Bronchial epithelial cell (primary cell): ENCODE results near the gene HAVCR1. TPM values are rescaled to one million over a fixed set of nuclear protein-coding genes. Genes with fewer than 3 reads are reported as not detected.
"Not testable (repeated sequence)": the region's sequence is repeated elsewhere in the genome, so short reads cannot be mapped to it uniquely, and the experiment has no call there.

Experiments
- DNase-seq: peaks from one replicate; pipeline ENCODE4 v3.0.0-alpha.2; 2010; ENCODE audit warnings: low read depth
- FAIRE-seq: peaks from 2 replicates; lab custom pipeline; 2011; peaks lifted over from hg19 to GRCh38; lab: Jason Lieb, UNC
- H3K27me3 ChIP-seq: 2 replicates; pipeline ENCODE4 v1.5.1; 2011; ENCODE audit warnings: low read length; ENCODE audit not compliant: control insufficient read depth, insufficient read depth
- H3K36me3 ChIP-seq: 2 replicates; pipeline ENCODE4 v1.5.1; 2011; ENCODE audit warnings: low read length; ENCODE audit not compliant: control insufficient read depth, insufficient read depth
- H3K4me3 ChIP-seq: 2 replicates; pipeline ENCODE4 v1.5.1; 2011; ENCODE audit warnings: mild to moderate bottlenecking, low read depth, low read length, control low read depth
- total RNA-seq: library from RNA; depleted of rRNA; stranded (reverse); fragments of >200 nt; gene quantifications from 2 replicates; pipeline ENCODE4 v1.2.1, GENCODE V29; 2014
- TF ChIP-seq, protein P1 (sequence below): IDR thresholded peaks from 2 replicates; pipeline ENCODE4 v1.5.1; 2011; ENCODE audit warnings: mild to moderate bottlenecking, moderate library complexity, low read length, control low read depth, inconsistent platforms; ENCODE audit not compliant: insufficient read depth, severe bottlenecking

Gene HAVCR1
- total RNA-seq, 1 donor from 2014 or later: not detected

DNA sequence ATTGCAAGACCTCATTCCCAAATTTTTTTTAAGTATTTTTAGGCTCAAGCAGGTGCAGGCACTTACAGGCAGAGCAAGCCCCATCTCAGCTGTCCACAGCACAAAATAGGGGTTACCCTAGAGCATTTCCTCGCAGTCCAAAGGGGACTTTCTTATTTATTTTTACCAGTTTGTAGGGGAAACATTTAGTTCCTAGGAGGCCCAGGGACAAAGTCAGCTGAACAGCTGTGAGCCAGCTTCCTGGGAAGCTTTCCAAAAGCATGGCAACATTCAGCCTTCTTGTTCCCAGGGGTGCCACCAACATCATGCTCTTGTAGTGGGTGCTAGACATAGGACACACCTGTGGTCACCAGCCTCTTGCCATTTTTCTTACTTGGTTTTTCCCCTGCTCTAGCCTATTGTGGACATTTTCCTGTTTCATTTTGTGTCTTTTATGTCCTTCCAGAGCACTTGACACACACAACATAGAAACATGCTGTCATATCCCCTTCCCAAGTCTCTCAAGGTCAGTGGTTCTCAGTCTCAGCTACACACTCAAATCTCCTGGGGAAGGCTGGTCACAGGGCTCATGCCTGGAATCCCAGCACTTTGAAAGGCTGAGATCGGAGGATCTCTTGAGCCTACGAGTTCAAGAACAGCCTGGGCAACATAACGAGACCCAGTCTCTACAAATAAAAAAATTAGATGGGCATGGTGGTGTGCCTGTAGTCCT, 38.2 kb downstream of the HAVCR1 start:
- no peaks in the 10 kb centered on the region for H3K27me3 ChIP-seq
- FAIRE-seq (no peak), DNase-seq (no peak)
- TF ChIP-seq, protein P1, sequence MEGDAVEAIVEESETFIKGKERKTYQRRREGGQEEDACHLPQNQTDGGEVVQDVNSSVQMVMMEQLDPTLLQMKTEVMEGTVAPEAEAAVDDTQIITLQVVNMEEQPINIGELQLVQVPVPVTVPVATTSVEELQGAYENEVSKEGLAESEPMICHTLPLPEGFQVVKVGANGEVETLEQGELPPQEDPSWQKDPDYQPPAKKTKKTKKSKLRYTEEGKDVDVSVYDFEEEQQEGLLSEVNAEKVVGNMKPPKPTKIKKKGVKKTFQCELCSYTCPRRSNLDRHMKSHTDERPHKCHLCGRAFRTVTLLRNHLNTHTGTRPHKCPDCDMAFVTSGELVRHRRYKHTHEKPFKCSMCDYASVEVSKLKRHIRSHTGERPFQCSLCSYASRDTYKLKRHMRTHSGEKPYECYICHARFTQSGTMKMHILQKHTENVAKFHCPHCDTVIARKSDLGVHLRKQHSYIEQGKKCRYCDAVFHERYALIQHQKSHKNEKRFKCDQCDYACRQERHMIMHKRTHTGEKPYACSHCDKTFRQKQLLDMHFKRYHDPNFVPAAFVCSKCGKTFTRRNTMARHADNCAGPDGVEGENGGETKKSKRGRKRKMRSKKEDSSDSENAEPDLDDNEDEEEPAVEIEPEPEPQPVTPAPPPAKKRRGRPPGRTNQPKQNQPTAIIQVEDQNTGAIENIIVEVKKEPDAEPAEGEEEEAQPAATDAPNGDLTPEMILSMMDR: no peak
- H3K36me3 ChIP-seq: no peaks in the 10 kb centered on the region
- no peak overlapping the region for H3K4me3 ChIP-seq

DNA sequence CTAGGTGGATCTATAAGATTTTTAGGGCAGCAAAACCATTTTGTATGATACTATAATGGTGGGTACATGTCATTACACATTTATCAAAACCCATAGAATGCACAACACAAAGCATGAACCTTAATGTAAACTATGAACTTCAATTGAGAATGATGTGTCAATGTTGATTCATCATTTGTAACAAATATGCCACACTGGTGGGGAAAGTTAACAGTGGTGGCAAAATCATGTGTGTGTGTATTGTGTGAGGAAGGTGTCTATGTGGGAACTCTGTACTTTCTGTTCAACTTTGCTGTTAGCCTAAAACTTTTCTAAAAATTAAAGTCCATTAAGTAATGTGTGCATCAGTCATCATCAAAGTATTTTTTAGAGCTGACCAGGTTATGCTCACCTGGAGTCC, 38.9 kb downstream of the HAVCR1 start:
- no peak overlapping the region for H3K4me3 ChIP-seq
- TF ChIP-seq, protein P1: no peak
- DNase-seq (no peak), FAIRE-seq (no peak)
- no peaks in the 10 kb centered on the region for H3K27me3 ChIP-seq
- no peaks in the 10 kb centered on the region for H3K36me3 ChIP-seq

DNA sequence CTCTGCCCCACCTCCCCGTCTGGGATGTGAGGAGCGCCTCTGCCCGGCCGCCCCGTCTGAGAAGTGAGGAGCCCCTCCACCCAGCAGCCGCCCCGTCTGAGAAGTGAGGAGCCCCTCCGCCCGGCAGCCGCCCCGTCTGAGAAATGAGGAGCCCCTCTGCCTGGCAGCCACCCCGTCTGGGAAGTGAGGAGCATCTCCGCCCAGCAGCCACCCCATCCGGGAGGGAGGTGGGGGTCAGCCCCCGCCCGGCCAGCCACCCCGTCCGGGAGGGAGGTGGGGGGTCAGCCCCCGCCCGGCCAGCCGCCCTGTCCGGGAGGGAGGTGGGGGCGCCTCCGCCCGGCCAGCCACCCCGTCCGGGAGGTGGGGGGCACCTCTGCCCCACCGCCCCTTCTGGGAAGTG, 44.8 kb downstream of the HAVCR1 start:
- not testable (repeated sequence) for H3K36me3 ChIP-seq, DNase-seq, H3K27me3 ChIP-seq, H3K4me3 ChIP-seq, FAIRE-seq

DNA sequence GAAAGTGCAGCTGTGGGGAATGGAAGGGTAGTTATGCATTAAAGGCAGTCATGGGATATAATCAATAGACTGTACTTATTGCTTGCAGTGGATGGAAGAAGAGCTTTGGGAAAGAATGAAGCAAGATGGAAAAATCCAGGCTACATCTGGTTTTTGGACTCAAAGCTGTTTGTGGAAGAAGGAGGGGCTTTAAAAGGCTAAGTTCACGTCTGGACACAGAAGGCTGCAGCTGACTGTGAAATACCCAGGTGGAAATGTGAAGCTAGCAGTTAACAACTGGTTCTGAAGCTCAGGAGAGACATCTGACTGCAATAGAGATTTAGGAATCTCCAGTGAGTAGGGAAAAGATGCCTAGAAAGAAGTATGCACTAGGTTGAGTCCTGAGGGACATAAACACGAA, 52.7 kb downstream of the HAVCR1 start:
- H3K4me3 ChIP-seq: no peak overlapping the region
- no peaks in the 10 kb centered on the region for H3K36me3 ChIP-seq
- FAIRE-seq: no peak
- TF ChIP-seq, protein P1: no peak
- no peaks in the 10 kb centered on the region for H3K27me3 ChIP-seq
- no peak for DNase-seq

DNA sequence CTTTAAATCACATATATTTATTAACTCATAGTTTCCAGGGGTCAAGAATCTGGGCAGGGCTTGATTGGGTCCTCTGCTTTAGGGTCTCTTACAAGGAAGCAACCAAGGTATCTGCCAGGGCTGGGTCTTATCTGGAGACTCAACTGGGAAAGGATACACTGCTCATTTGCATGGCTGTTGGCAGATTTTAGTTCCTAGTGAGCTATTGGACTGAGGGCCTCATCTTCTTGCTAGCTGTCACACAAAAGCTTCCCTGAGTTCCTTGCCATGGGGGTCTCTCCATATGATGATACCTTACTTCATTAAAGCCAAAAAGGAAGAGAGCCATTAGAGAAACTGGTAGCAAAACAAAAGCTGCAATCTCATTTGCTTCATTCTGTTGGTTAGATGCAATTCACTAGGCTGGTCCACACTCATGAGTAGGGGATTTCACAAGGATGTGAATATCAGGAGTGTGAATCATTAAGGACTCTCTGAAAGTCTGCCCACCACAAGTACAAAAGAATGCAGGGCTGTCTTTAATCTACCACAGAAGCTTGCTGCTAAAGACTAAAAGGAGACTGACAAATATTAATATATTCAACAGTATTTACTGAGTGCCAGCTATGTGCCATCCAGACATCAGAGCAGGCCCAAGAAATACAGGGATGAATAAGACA, 53.9 kb downstream of the HAVCR1 start:
- H3K36me3 ChIP-seq: no peaks in the 10 kb centered on the region
- no peaks in the 10 kb centered on the region for H3K27me3 ChIP-seq
- no peak overlapping the region for H3K4me3 ChIP-seq
- FAIRE-seq (no peak), DNase-seq (no peak)
- TF ChIP-seq, protein P1: no peak

DNA sequence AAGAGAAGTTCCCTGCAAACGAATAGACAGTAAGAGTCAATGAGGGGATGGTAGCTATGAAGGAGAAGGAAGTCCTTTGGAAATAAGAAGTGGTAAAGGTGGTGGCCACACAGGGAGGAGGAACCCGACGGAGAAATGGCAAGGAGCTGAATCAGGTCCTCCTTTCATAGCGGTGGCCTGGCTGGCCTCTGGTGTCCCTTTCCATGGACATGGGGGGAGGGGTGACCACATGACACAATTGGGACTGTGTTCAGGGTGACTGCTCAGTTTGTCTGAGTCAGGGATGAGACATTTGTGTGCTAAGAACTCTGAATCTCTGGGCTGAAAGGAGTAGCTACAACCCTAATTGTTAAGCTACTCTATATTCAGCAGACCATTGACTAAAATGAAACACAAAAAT, 67.2 kb downstream of the HAVCR1 start:
- no peaks in the 10 kb centered on the region for H3K36me3 ChIP-seq
- no peak for DNase-seq
- no peak overlapping the region for H3K4me3 ChIP-seq
- TF ChIP-seq, protein P1: no peak
- no peaks in the 10 kb centered on the region for H3K27me3 ChIP-seq
- FAIRE-seq: no peak
